NCI-H2107 treated with DMSO at 0.1 percent for 48 hours (cell line): ENCODE data around the gene KRT3.

Source experiments
- DNase-seq: peaks from one replicate; lab custom pipeline; 2025; ENCODE audit not compliant: unreplicated experiment; lab: John Stamatoyannopoulos, UW

KRT3 gene

DNA sequence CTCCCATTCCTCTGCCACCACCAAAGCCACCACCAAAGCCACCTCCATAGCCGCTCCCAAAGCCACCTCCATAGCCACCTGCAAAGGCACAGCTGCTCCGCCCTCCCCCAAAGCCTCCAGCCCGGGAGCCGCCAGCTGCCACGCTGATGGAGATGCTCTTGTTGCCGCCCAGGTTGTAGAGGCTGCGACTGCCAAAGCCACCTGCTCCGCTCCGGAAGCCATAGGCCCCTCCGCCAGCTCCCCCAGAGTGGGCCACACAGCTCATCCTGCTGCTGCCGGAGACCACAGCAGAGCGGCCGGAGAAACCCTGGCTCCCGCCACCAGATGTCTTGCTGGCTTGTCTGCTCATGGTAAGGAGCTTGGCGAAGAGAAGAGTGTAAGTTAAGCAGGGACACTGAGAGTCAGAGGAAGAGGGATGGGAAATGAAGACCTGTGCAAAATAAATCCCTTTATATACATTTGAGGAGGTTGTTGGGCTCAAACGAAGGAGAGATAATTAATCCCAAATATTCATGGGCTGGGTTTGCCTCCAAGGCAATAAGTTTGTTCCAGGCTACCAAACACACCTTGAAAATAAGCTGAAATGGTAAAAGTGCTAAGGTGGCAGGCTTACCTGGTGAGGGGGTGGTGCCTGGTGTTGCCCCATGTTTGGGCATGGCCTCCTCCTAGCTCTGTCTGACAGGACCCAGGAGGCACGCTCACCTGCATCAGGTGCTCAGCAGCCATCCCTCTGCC lies at the start of gene KRT3:
KRT3 (minus strand) TSS at position 424 of the 735 bp plus-strand sequence; CDS start at position 349, 75 bp downstream.
- no peak for DNase-seq

DNA sequence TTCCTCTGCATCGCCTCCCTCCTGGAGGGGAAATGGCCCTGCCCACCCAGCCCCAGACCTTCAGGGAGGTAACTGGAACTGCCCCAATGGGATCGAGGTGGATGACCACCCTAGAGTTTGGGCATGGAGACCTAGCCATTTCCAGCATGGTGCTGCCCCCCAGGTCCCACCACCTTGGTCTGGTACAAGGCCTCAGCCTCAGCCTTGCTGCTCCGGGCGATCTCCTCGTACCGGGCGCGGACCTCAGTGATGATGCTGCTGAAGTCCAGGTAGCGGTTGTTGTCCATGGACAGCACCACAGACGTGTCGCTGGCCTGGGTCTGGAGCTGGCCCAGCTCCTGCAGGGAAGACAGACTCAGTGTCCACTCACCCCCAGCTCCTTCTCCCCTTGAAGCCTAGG lies 48.5 kb upstream of the KRT3 start:
- no peak for DNase-seq

DNA sequence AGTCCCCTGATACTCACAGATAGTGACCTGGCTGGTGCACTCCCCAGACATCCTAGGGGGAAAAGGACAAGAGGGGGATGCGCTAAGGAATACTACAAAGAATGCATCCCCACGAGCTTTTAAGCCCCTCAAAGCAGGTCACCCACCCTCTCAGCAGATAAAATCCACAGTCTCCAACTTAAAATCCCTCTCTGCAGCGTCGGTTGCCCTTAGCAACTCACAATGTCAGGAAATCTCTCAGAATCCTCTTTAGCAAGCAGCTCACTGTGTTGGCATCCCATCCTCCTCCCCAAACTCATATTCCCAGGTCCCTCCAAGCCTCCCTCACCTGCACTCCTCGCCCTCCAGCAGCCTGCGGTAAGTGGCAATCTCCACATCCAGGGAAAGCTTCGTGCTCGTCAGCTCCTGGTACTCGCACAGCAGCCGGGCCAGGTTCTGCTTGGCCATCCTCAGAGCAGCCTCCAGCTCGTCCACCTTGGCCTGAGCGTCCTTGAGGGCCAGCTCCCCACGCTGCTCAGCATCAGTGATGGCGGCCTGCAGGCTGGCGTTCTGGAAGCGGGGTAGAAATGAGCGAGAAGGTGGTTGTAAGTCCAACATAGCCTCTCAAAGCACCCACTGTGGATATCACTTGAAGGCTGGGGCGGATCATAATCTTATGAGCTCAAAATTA lies 43.7 kb upstream of the KRT3 start:
- DNase-seq: no peak

DNA sequence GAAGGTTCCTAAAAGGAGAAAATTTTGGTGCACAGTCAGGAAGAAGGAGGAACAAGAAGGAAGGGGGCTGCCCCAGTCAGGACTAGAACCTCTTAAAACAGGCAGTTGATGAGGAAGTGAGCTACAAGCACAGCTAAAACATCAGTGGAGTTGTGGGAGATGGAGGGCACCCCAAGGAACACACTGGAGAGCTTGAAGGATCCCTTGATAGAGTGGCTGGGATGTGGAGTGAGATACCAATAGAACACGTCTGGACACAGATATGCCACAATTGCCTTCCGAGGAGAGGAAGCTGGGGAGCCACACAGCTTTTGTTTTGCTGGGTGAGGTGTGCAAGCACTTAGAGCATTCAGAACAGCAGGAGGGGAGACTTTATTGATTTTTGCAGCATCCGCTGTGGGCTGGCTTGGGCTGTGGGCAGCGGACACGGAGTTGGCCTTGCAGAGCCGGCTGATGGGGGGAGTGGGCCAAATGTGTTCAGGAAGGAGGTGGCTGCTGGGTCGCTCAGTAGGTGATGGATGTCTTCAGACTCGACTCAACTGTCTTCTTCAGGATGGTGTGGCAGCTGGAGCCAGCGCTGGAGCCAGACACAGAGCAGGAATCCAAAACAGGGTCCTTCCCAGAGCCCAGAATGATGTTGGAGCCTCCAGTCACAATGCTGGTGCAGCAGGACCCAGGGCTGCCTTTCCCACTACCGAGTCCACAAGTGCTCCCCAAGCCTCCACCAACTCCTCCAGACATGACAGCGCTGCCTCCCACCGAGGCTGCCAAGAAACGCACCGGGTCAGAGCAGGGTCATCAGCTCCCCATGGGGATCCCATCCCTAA lies 42.9 kb upstream of the KRT3 start:
- peak; percentile 51 for DNase-seq

DNA sequence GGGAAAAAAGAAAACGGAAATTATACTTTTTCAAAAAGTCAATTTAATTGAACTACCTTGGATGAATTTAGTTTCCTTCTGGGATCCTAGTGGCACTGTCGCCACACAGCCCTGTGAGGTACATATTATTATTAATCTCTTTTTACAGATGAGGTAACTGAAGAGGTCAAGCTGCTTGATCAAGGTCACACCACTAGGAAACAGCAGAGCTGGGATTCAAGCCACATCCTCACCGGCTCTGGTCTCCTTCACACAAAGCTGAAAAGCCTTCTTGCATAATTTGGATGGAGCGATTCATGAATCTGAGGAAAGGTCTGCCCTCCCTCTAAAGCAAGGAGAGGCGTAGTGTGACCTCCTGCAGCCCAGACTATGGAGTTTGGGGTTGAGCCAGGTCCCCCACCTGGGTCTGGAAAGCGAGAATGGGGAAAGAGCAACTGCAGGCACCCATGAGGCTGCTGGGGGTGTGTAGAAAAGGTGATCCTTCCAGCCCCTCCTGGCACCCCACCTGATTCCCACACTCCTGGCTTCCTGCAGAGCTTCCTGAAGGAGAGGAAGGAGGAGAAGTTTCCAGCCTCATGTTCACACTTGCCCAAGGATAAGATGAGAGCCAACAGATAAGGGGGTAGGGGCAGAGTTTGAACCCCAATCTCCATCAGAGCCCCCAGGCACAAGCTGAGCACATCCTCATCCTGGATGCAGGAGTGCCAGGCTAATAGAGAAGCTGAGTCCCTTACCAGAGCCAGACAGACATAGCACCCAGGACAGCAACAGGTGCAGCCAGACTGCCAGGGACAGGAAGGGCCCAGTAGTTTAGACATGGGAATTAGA lies 42.1 kb upstream of the KRT3 start:
- DNase-seq: no peak

DNA sequence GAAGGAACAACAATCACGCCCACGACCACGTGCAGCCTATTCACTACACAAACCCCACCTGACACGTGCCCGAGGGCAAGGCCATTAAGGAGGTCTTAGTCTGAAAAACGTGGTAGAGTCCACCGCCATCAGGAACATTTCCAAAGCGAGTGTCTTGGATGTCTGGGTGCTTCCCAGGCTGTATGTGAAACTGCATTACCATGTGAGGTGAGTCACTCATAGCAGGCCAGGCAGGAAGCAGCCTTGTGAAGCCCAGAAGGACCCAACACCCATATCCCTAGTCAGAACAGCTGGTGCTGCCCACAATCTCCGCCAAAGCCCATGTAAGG lies 41.5 kb upstream of the KRT3 start:
- DNase-seq: no peak

DNA sequence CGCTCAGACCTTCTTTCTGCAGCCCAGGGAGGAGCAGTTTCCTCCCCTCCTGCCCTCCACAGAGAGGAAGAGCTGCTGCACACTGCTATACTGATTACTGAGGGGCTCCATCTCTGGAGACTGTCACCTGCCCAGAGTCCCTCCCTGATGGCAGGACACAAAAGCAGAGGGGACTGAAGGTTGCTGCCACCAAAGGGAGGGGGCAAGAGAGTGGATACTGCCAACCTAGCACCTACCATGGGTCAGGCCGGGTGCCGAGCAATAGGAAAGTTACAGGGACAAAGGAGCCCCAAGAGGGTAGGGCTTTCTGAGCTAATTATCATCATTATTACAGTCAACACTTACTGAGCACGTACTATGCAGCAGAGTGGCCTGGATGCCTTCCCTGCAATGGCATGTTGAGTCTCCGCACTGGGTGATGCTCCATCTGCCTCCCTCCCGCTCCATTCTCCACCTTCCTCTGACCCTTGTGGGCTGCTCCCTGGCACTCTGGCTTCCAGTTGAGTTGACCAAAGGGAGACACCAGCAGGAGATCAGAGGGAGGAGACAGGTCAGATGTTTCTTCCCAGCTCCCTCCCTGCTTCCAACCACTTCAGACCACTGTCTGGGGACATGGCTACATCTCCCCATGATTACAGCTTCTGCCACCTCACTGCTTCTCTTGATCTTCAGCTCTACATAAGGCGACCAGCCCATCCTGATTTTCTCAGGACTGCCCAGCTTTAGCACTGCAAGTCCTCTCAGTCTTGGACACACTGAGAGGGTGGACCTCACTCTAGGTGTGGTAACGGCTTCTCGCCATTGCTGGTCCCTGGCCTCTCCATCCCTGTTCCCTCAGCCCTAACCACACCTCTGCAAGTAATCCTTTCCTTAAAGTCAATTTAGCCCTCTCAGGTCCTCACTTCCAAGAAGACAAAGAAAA lies 40.8 kb upstream of the KRT3 start:
- DNase-seq: no peak

DNA sequence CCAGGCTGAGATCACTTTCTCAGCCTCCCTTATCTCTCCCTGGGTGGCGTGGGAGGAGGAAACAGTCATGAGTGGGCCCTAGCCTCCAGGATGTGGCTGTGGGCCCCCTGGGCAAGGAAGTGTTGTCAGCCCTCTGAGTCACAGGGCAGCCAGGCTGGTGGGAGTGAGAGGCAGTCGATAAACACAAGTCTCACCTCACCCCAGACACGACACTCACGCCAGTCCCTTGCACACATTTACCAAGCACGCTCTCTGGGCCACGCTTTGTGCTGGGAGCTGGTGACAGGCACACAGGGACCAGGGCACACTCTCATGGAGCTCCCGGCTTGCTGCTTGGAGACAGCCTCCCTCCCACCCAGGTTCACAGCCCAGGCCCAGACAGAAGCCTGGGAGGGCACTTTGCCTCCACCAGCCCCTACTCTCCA lies 40.1 kb upstream of the KRT3 start:
- DNase-seq: no peak

DNA sequence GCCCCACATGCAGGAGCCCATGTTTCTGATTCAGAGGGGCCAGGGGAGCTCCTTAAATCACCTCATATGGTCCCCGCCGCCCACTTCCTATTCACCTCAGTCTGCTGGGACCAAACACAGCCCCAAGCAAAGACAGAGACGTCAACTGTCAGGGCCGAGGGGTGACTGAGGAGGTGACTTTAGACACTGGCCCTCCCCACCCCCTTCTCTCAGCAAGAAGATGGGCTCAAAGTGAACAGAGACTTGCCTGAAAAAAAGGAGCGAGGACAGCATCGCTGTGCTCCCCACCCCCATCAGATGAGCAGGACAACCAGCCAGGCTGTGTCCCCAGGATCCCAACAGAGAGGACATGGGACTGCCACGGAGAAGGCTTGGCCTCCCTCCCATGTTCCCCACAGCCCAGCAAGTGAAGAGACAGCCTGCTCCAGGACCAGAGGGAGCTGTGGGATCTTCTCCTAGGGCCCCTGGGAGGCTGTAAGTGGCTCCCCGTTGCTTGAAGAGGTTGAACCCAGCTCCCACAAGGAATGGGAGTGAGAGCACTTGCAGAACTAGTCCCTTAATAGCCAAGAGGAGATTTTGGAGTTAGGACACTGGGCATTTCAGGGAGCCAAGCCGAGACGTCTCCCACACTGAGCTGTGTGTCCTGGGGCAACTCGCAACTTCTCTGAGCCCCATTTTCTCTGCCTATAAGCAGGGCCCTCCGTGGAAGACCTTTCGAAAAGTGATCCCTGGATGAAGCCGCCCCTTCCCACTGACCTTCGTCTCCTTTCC lies 39.5 kb upstream of the KRT3 start:
- DNase-seq: no peak

DNA sequence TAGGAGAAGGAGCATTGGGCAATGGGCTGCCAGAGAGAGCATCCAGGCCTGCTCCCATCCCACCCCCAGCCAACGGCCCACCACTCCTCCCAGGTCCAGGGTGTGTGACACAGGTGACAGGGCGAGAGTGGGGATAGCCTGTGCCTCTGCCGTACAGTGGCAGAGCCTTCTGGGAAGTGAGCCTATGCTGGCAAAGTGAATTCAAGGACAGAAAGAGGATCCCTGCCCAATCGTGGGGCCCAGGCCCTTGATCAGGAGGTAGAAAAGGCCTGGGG lies 38.7 kb upstream of the KRT3 start:
- DNase-seq: no peak

DNA sequence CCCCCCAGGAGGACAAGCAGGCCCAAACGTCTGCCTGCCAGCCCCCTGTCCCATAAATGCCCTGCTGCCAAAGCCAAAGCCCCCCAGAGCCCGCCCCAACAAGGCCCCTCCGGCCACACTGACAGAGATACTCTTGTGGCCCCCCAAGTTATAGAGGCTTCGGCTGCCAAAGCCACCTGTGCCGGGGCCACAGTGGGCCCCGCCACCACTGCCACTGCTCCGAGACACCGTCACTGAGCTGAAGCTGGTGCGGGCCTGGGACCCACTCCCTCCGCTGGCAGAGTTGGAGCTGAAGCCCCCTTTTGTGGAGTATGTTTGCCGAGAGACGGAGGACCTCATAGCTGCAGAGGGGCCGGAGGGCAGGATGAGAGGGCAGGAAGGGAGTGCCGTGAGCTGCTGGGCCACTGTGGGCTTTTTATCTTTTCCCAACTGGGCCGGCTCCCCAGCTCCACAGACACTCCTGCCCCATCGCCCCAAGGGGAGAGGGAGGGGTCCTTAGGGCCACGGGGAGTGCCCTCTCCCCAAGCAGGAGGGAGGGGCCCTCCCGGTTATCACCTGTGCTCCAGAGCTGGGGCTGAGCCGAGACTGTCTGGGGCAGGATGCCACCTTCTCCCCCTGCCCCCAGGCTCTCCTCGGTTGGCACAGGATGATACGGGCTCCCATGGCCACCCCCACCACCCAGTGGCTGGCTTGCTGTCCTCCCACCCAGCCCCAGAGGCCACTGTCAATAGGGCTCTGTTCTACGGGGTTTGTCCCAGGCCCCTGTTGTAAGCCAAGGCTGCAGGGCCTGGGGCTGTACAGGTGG lies 38.2 kb upstream of the KRT3 start, which contains the start of gene KRT79:
KRT79 (minus strand) TSS at position 390 of the 805 bp plus-strand sequence; CDS start at position 339, 51 bp downstream.
- DNase-seq: no peak

DNA sequence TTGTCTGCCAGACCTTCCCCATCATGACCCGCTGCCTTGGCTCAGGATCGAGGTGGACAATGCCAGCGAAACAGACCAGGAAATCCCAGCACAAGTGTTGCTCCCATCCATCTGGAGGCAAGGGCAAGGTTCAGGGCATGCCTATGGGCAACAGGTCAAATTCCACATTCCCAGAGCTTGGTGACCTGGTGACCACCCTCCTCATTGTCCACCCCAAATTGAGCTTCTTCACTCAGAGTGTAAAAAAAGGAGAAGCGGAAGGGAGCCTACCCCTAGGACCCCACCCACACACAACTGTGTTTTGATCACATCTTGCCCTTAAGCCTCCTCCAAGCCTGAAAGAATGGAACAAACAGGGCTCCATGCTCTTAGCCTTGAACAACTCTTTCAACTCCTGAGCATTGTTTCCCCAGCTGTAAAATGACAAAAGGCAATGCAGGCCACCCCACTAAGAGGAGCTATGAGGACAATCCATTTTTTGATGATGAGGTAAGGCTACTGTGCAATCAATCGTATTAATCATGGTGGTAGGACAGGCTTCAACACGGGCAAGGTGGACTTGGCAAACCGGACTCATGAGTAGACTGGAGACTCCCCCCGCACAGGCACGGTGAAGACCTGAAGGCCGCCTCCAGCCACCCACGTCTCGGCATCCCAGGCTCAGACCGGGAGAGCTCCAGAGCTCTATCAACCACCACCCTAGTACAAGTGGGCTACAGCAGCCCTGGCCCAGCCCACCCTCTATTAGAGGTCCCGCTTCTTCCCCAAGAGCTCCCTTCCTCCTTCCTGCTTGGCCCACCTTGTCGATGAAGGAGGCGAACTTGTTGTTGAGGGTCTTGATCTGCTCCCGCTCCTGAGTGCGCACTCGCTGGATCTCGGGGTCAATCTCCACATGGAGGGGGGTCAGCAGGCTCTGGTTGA lies 37.3 kb upstream of the KRT3 start:
- no peak for DNase-seq

DNA sequence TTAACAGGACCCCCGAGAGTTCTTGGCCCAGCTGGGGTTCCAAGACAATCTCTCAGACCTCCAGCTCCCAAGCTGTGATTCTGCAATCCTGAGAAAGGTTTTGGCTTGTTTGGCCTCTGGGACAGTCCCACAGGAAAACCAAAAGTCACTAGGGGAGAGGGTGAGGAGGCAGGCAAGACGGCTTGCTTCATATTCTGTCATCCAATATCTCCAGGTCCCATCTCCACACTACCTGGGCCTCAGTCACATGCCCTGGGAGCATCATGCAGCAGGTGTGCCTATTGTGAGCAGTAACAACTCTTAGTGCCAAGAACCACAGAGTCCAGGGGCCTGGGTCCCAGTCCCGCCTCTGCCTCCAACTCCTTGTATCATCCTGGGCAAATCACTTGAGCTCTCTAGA lies 36.5 kb upstream of the KRT3 start:
- DNase-seq: no peak

DNA sequence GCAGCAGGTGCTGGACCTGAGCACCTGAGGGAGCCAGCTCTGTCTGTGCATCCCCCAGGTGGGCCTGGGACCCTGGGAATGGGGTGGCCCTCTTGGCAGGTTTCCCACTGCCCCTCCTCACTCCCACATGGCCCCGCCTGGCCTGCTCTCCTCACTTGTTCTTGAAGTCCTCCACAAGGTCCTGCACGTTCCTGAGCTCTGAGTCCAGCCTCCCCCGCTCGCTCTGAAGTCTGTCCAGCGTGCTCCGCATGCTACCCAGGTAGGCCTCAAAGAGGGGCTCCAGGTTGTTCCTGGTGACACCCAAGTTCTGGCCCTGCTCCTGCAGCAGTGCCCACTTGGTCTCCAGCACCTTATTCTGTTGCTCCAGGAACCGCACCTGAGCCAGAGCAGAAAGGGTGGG lies 35.3 kb upstream of the KRT3 start:
- DNase-seq: no peak

DNA sequence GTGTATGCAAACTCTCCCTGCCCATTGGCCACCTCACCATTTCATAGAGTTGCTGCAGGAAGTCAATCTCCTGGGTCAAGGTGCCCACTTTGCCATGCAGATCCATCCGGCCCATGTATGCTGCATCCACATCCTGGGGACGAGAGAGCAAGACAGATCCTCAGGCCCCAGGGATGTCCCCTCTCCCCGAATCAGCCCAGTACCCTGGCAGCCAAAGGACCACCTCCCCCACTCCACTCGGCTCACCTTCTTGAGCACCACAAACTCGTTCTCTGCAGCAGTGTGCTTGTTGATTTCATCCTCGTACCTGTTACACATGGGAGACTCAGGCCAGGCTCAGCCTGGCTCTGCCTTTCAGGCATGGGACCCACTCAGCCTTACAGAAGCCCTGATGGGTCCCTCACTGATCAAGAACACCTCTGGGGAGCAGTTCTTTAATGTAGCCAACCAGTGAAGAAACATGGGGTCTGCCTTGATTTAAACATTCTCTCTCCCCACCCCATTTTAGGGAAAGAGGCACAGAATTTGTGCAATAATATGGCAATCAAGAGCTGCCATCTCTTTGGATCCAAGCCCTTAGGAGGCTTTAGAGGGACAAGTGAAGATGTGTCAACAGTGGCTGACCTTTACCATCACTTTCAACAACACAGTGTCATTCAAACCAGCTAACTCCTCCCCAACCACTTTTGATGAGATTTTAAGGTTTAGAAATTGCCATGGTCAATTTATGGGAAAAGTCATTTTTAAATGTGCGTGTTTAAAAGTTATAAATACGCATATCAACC lies 34.3 kb upstream of the KRT3 start:
- DNase-seq: no peak

DNA sequence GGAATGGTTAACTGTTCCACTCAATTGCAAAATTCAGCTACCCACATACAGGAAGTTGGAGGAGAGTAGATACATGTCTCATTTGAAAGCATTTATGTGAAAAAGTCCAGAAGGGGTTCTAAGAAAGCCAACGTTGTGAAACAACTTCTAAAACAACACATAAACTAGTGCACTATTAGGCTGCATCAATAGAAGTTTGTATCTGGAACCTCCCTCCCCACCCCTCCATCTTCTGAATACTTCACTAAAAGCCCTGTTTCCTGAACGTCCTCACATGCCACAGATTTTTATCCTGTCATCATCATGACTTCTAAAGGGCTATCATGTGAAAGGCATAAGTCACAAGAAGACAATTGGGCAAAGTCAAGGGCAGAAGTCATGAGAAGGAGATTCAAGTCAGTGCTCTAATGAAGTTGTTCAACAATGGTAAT lies 32.7 kb upstream of the KRT3 start:
- DNase-seq: no peak

DNA sequence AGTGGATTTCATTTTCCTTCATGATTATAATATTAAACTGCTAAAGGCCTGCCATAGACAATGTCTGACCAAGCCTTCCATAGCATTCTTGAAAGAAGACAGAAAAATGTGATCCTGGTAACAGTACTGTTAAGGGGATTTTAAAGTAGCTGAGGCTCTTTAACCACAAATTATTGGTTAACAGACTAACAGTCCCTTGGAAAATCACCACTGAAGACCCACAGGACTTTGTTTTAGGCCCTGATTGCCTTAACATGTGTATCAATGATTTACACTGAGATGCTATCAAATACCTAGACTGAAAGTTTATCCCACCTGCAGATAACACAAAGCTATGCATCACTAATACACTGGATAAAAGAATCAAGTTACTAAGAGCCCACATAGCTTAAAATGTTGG lies 32.2 kb upstream of the KRT3 start:
- DNase-seq: no peak
